Smooth muscle cell (in vitro differentiated cells): ENCODE measurements around the gene CAPZA1. TPM values are rescaled to one million over a fixed set of nuclear protein-coding genes. Genes with fewer than 3 reads are reported as not detected.

Source experiments
- DNase-seq: peaks from one replicate; lab custom pipeline; 2025; ENCODE audit not compliant: unreplicated experiment; lab: John Stamatoyannopoulos, UW
- H2AFZ ChIP-seq: fragments of 200-600 bp; sonication (generic); 2 replicates; pipeline ENCODE4 v1.6.0; 2016; ENCODE audit warnings: antibody characterized with exemption, low read depth, mild to moderate bottlenecking
- H3F3A ChIP-seq: fragments of 200-600 bp; sonication (generic); 2 replicates; pipeline ENCODE4 v1.6.0; 2017; ENCODE audit warnings: antibody characterized with exemption, low read depth
- H3K27ac ChIP-seq: fragments of 200-600 bp; sonication (generic); 2 replicates; pipeline ENCODE4 v1.5.1; 2016; ENCODE audit warnings: low read depth, mild to moderate bottlenecking
- H3K27me3 ChIP-seq: fragments of 200-600 bp; sonication (generic); 2 replicates; pipeline ENCODE4 v1.6.1; 2016; ENCODE audit warnings: low read depth, mild to moderate bottlenecking
- H3K36me3 ChIP-seq: fragments of 200-600 bp; sonication (generic); 2 replicates; pipeline ENCODE4 v1.5.1; 2016; ENCODE audit warnings: low read depth
- H3K4me1 ChIP-seq: fragments of 200-600 bp; sonication (generic); 2 replicates; pipeline ENCODE4 v1.5.1; 2016; ENCODE audit warnings: low read depth
- H3K4me2 ChIP-seq: fragments of 200-600 bp; sonication (generic); 2 replicates; pipeline ENCODE4 v1.6.0; 2016; ENCODE audit warnings: mild to moderate bottlenecking
- H3K4me3 ChIP-seq: fragments of 200-600 bp; sonication (generic); 2 replicates; pipeline ENCODE4 v1.5.1; 2016; ENCODE audit warnings: mild to moderate bottlenecking
- H3K79me2 ChIP-seq: fragments of 200-600 bp; sonication (generic); 2 replicates; pipeline ENCODE4 v1.6.0; 2016; ENCODE audit warnings: low read depth, mild to moderate bottlenecking
- H3K9ac ChIP-seq: fragments of 200-600 bp; sonication (generic); 2 replicates; pipeline ENCODE4 v1.6.0; 2016; ENCODE audit warnings: low read depth
- H3K9me3 ChIP-seq: fragments of 200-600 bp; sonication (generic); replicated peaks from 2 replicates; pipeline ENCODE4 v1.5.1; 2016; ENCODE audit warnings: low read depth
- H4K20me1 ChIP-seq: fragments of 200-600 bp; sonication (generic); 2 replicates; pipeline ENCODE4 v1.6.0; 2016; ENCODE audit warnings: low read depth
- CTCF ChIP-seq: fragments of 200-600 bp; sonication (generic); IDR thresholded peaks from 2 replicates; pipeline ENCODE4 v1.5.1; 2017; ENCODE audit warnings: borderline replicate concordance, mild to moderate bottlenecking, antibody characterized with exemption; ENCODE audit not compliant: insufficient read depth, poor library complexity, severe bottlenecking
- WGBS: methylation state at CpG from one replicate; pipeline ENCODE4 v1.1.7; 2016; ENCODE audit warnings: low lambda C conversion rate; 5-methylcytosine and 5-hydroxymethylcytosine counted together
- polyA plus RNA-seq: library from polyadenylated mRNA; unstranded; fragments of >200 nt; fragmentation: Nextera tagmentation; extraction: Ambion mirVana; gene quantifications from 2 replicates; pipeline ENCODE4 v1.2.1, GENCODE V29; 2016
- total RNA-seq: library from RNA; depleted of rRNA; stranded (reverse); fragments of >200 nt; gene quantifications from 2 replicates; pipeline ENCODE4 v1.2.3, GENCODE V29; 2014

Gene CAPZA1
- total and polyA plus RNA-seq, 2 experiments from 2014 or later = 100 to 264 TPM

DNA sequence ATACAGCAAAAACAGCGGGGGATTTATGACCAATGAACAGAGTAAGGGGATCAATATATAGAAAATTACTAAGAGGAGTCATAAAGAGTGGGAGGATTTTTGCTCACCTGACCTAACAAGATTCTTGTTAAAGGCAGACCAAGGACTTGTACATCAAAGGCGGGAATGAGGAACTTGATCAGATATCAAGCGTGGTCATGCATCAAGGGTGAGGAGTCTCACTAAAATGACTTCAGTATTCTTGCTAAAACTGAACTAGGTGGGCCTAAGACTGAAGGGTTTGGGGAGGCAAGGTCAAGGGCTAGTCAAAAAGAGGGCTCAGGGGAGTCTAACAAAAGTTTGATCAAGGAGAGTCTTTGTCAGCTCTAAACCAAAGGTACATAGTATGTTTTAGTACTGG lies 56.9 kb downstream of the CAPZA1 start:
- H3K4me1 ChIP-seq = peaks cover 3% of the 10 kb centered on the region
- H3K27ac ChIP-seq = no peak overlapping the region
- H3K79me2 ChIP-seq = peaks cover 52% of the 10 kb centered on the region
- H3K27me3 ChIP-seq = no peaks in the 10 kb centered on the region
- no peak overlapping the region for H3K4me3 ChIP-seq
- H3K36me3 ChIP-seq = no peaks in the 10 kb centered on the region
- H3K9ac ChIP-seq = no peak overlapping the region
- H3K9me3 ChIP-seq = no peaks in the 10 kb centered on the region
- no peak overlapping the region for H2AFZ ChIP-seq
- 94% methylated on average over 3 of the region's 3 CpGs for WGBS
- peaks cover 12% of the 10 kb centered on the region for H4K20me1 ChIP-seq
- no peak overlapping the region for H3K4me2 ChIP-seq
- no peak for TF ChIP-seq CTCF
- no peak for DNase-seq
- peaks cover 10% of the 10 kb centered on the region for H3F3A ChIP-seq

- Histone ChIP-seq H3F3A (peaks cover 3% of the 10 kb centered on the region), H3K27ac (no peak overlapping the region), H3K36me3 (no peaks in the 10 kb centered on the region), H4K20me1 (peaks cover 12% of the 10 kb centered on the region), H3K79me2 (peaks cover 54% of the 10 kb centered on the region), H3K4me3 (no peak overlapping the region), H3K27me3 (no peaks in the 10 kb centered on the region), H3K4me1 (peaks cover 3% of the 10 kb centered on the region), H3K9ac (no peak overlapping the region), H2AFZ (no peak overlapping the region), H3K4me2 (no peak overlapping the region), H3K9me3 (no peaks in the 10 kb centered on the region)
- no peak for DNase-seq
- TF ChIP-seq CTCF = no peak
- WGBS = 98% methylated on average over 4 of the region's 4 CpGs
These were observed 57.9 kb downstream of the CAPZA1 start for GRCh38 chr1:112677501-112677900.

DNA sequence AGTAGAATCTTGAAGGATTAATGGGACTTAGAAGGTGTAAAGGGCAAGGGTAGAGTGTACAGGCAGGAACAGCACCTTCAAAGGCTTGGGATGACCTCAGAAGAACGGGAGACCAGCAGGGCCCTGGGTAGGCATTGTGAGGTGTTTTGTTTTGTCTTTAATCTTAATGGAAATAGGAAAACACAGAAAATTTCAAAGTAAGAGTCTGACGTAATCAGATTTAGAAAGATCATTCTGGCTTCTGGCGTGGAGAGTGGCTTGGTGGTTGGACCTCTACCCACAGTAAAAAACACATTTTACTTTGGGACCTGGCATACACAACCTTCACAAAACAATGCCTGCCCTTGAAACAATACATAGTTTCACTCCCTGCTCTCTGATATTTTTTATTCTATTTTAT lies 59.0 kb downstream of the CAPZA1 start:
- WGBS = 86% methylated on average over 3 of the region's 3 CpGs
- Histone ChIP-seq H3K4me3 (no peak overlapping the region), H3K9me3 (no peaks in the 10 kb centered on the region), H2AFZ (no peak overlapping the region), H3K79me2 (peaks cover 57% of the 10 kb centered on the region), H3K27ac (no peak overlapping the region), H3F3A (no peaks in the 10 kb centered on the region), H3K4me2 (no peak overlapping the region), H4K20me1 (peaks cover 17% of the 10 kb centered on the region), H3K27me3 (no peaks in the 10 kb centered on the region), H3K36me3 (no peaks in the 10 kb centered on the region), H3K9ac (no peak overlapping the region), H3K4me1 (peaks cover 3% of the 10 kb centered on the region)
- TF ChIP-seq CTCF = no peak
- DNase-seq = no peak

- H3K9me3 ChIP-seq = no peaks in the 10 kb centered on the region
- peaks cover 24% of the 10 kb centered on the region for H3K79me2 ChIP-seq
- 94% methylated on average over 5 of the region's 5 CpGs for WGBS
These were observed 66.3 kb downstream of the CAPZA1 start for GRCh38 chr1:112685913-112686312.

More at GRCh38 chr1:112685913-112686312, 66.3 kb downstream of the CAPZA1 start:
- Histone ChIP-seq H3K4me3 (no peak overlapping the region), H3K27me3 (no peaks in the 10 kb centered on the region), H3K4me1 (no peaks in the 10 kb centered on the region), H3K36me3 (peaks cover 4% of the 10 kb centered on the region), H3F3A (no peaks in the 10 kb centered on the region), H4K20me1 (peaks cover 37% of the 10 kb centered on the region), H3K27ac (no peak overlapping the region), H2AFZ (no peak overlapping the region), H3K9ac (no peak overlapping the region), H3K4me2 (no peak overlapping the region)
- DNase-seq = no peak
- TF ChIP-seq CTCF = no peak
